Keratinocyte (primary cell): ENCODE results near the gene GRAMD1A. TPM values are rescaled to one million over a fixed set of nuclear protein-coding genes. Genes with fewer than 3 reads are reported as not detected.
"Not testable (repeated sequence)": the region's sequence is repeated elsewhere in the genome, so short reads cannot be mapped to it uniquely, and the experiment has no call there.

Experiments used
- DNase-seq: peaks from one replicate; pipeline ENCODE4 v3.0.0-alpha.2; 2011; ENCODE audit warnings: low read depth, missing footprints, low spot score
- FAIRE-seq: peaks from 2 replicates; lab custom pipeline; 2011; peaks lifted over from hg19 to GRCh38; lab: Jason Lieb, UNC
- H2AFZ ChIP-seq: 2 replicates; pipeline ENCODE4 v1.6.0; 2012; ENCODE audit warnings: low read length, control low read depth, inconsistent platforms; ENCODE audit not compliant: control insufficient read depth
- H3K27ac ChIP-seq: 2 replicates; pipeline ENCODE4 v1.5.1; 2011; ENCODE audit warnings: low read length; ENCODE audit not compliant: control insufficient read depth, insufficient read depth
- H3K27me3 ChIP-seq: 3 replicates; pipeline ENCODE4 v1.6.0; 2011; ENCODE audit warnings: low read length; ENCODE audit not compliant: control insufficient read depth, insufficient read depth; ENCODE audit errors: extremely low read depth
- H3K36me3 ChIP-seq, 2 experiments: 2 replicates in 1 of 2; 3 replicates in 1 of 2; pipeline ENCODE4 v1.5.1; 2011; ENCODE audit warnings: low read length in 2 of 2, mild to moderate bottlenecking in 1 of 2; ENCODE audit not compliant: control insufficient read depth in 2 of 2, insufficient read depth in 2 of 2; ENCODE audit errors: extremely low read depth in 1 of 2
- H3K4me1 ChIP-seq: 3 replicates; pipeline ENCODE4 v1.5.1; 2011; ENCODE audit warnings: low read length; ENCODE audit not compliant: control insufficient read depth, insufficient read depth; ENCODE audit errors: extremely low read depth
- H3K4me2 ChIP-seq: 3 replicates; pipeline ENCODE4 v1.6.0; 2011; ENCODE audit warnings: low read depth, low read length; ENCODE audit not compliant: control insufficient read depth, insufficient read depth; ENCODE audit errors: extremely low read depth
- H3K4me3 ChIP-seq, 3 experiments: fragments of 200-600 bp in 1 of 3; sonication (generic) in 1 of 3; 2 replicates in 2 of 3; 3 replicates in 1 of 3; pipeline ENCODE4 v1.5.1; 2011 to 2016; ENCODE audit warnings: low read length in 3 of 3, mild to moderate bottlenecking in 3 of 3, control low read depth in 2 of 3, inconsistent platforms in 1 of 3, low read depth in 1 of 3, mixed read lengths in 1 of 3, mixed run types in 1 of 3, moderate library complexity in 1 of 3; ENCODE audit not compliant: control insufficient read depth in 2 of 3, insufficient read depth in 2 of 3; ENCODE audit errors: extremely low read depth in 1 of 3
- H3K79me2 ChIP-seq: 2 replicates; pipeline ENCODE4 v1.6.0; 2012; ENCODE audit warnings: low read length; ENCODE audit not compliant: control insufficient read depth, insufficient read depth
- H3K9ac ChIP-seq: 3 replicates; pipeline ENCODE4 v1.6.0; 2011; ENCODE audit warnings: low read length; ENCODE audit not compliant: control insufficient read depth, insufficient read depth; ENCODE audit errors: extremely low read depth
- H3K9me1 ChIP-seq: 3 replicates; pipeline ENCODE4 v1.6.0; 2011; ENCODE audit warnings: low read length; ENCODE audit not compliant: control insufficient read depth, insufficient read depth; ENCODE audit errors: extremely low read depth
- H3K9me3 ChIP-seq: 2 replicates; pipeline ENCODE4 v1.5.1; 2012; ENCODE audit warnings: low read depth, low read length; ENCODE audit not compliant: control insufficient read depth
- H4K20me1 ChIP-seq: 3 replicates; pipeline ENCODE4 v1.6.0; 2011; ENCODE audit warnings: low read length; ENCODE audit not compliant: control insufficient read depth, insufficient read depth; ENCODE audit errors: extremely low read depth
- EZH2 ChIP-seq: IDR thresholded peaks from one replicate; pipeline ENCODE4 v1.6.1; 2012; ENCODE audit warnings: inconsistent platforms, mild to moderate bottlenecking, low read length, moderate library complexity
- dilution Hi-C: fragments of 300-500 bp; cut with MboI; formaldehyde crosslinking; loops from one replicate; pipeline ENCODE4 v1.7.0; 2020; ENCODE audit warnings: low sequenced_read_pairs; ENCODE audit not compliant: extremely low pct_ligation_motif_present
- polyA plus RNA-seq, 5 experiments: library from polyadenylated mRNA; depleted of rRNA in 3 of 5; stranded (reverse) in 3 of 5; stranded (forward) in 1 of 5; unstranded in 1 of 5; fragments of >200 nt; gene quantifications; 1 replicate in 1 of 5; 2 replicates in 3 of 5; 3 replicates in 1 of 5; pipeline versions ENCODE4 v1.2.1 to v1.2.3, GENCODE V29; 2011 to 2012; ENCODE audit warnings: missing spikeins in 2 of 5, low read depth in 1 of 5, low replicate concordance in 1 of 5
- TF ChIP-seq, protein P1 (sequence below), 3 experiments: IDR thresholded peaks in 1 of 3; conservative IDR thresholded peaks in 1 of 3; optimal IDR thresholded peaks in 1 of 3; 2 replicates in 2 of 3; 3 replicates in 1 of 3; pipeline versions ENCODE3 to v1.5.1; 2011; ENCODE audit warnings: low read length in 3 of 3, mild to moderate bottlenecking in 3 of 3, moderate library complexity in 2 of 3, control low read depth in 1 of 3, inconsistent platforms in 1 of 3; ENCODE audit not compliant: insufficient read depth in 2 of 3; ENCODE audit errors: extremely low read depth in 1 of 3

Gene GRAMD1A
- polyA plus RNA-seq, 1 donor (not counting 4 experiments of a cell fraction or from before 2014, with no cell fraction given), result 24.6 TPM

DNA sequence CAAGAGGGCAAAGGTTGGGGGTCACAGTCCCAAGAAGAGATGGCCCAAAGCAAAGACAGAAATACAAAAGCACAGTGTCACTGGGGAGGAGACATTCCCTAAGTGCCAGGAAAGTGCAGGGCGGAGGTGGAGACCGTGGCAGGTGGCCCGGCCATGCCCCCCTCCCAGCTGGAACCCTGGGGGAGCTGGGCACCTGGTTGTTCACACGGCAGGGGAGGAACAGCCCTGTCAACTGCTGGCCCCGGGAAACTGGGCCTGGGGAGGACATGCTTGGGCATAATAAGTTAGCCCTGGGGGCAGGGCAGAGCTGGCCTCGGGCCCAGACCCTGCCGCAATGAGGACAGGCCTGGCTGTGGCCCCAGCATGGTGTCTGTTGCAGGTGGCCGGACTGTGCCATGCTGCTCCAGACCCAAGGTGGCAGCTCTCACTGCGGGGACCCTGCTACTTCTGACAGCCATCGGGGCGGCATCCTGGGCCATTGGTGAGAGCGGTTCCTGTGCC lies 48.8 kb downstream of the GRAMD1A start:
- no peak for TF ChIP-seq EZH2
- TF ChIP-seq, protein P1, sequence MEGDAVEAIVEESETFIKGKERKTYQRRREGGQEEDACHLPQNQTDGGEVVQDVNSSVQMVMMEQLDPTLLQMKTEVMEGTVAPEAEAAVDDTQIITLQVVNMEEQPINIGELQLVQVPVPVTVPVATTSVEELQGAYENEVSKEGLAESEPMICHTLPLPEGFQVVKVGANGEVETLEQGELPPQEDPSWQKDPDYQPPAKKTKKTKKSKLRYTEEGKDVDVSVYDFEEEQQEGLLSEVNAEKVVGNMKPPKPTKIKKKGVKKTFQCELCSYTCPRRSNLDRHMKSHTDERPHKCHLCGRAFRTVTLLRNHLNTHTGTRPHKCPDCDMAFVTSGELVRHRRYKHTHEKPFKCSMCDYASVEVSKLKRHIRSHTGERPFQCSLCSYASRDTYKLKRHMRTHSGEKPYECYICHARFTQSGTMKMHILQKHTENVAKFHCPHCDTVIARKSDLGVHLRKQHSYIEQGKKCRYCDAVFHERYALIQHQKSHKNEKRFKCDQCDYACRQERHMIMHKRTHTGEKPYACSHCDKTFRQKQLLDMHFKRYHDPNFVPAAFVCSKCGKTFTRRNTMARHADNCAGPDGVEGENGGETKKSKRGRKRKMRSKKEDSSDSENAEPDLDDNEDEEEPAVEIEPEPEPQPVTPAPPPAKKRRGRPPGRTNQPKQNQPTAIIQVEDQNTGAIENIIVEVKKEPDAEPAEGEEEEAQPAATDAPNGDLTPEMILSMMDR (optimal IDR thresholded peaks at IDR 0.05 in 1 of 3, IDR thresholded peaks at IDR 0.05 in 1 of 3, conservative IDR thresholded peaks at IDR 0.05 in 1 of 3; ENCODE audit: extremely low read depth in 1 of 3, insufficient read depth in 2 of 3, low read length in 3 of 3), result no peak
- Histone ChIP-seq H3K27ac (no peak overlapping the region), H3K27me3 (no peaks in the 10 kb centered on the region), H3K79me2 (no peaks in the 10 kb centered on the region), H3K36me3 (no peaks in the 10 kb centered on the region), H3K4me1 (no peaks in the 10 kb centered on the region), H3K4me2 (no peak overlapping the region), H3K9ac (no peak overlapping the region), H3K9me3 (no peaks in the 10 kb centered on the region), H4K20me1 (no peaks in the 10 kb centered on the region), H2AFZ (no peak overlapping the region), H3K9me1 (no peaks in the 10 kb centered on the region), H3K4me3 (no peak overlapping the region)
- FAIRE-seq, result no peak
- dilution Hi-C loops, result no loop called here
- DNase-seq, result no peak

DNA sequence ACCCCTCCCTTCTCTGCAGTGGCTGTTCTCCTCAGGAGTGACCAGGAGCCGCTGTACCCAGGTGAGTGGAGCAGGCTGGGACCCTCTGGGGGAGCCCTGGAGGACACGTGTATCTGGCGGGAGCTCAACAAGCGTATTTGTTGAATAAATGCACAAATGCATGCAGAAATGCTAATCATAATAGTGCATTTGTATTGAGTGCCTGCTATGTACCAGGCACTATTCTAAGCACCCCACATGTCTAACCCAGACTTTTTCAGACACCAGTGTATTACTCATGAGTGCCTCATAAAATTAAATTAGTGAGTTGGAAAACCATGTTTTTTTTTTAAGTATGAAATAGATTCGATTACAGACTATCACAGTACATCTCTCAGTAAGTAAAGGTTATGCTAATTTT lies 49.3 kb downstream of the GRAMD1A start:
- H3K9ac ChIP-seq, result no peak overlapping the region
- DNase-seq (no peak), FAIRE-seq (no peak)
- H3K4me2 ChIP-seq, result no peak overlapping the region
- no peaks in the 10 kb centered on the region for H3K9me3 ChIP-seq
- H3K4me1 ChIP-seq, result no peaks in the 10 kb centered on the region
- no peaks in the 10 kb centered on the region for H3K9me1 ChIP-seq
- H2AFZ ChIP-seq, result no peak overlapping the region
- no peaks in the 10 kb centered on the region for H3K27me3 ChIP-seq
- dilution Hi-C loops, result no loop called here
- no peaks in the 10 kb centered on the region for H4K20me1 ChIP-seq
- H3K27ac ChIP-seq, result no peak overlapping the region
- TF ChIP-seq, protein P1 (optimal IDR thresholded peaks at IDR 0.05 in 1 of 3, IDR thresholded peaks at IDR 0.05 in 1 of 3, conservative IDR thresholded peaks at IDR 0.05 in 1 of 3; ENCODE audit: extremely low read depth in 1 of 3, insufficient read depth in 2 of 3, low read length in 3 of 3), result no peak
- no peak for TF ChIP-seq EZH2
- no peak overlapping the region for H3K4me3 ChIP-seq
- H3K36me3 ChIP-seq, result no peaks in the 10 kb centered on the region
- no peaks in the 10 kb centered on the region for H3K79me2 ChIP-seq

DNA sequence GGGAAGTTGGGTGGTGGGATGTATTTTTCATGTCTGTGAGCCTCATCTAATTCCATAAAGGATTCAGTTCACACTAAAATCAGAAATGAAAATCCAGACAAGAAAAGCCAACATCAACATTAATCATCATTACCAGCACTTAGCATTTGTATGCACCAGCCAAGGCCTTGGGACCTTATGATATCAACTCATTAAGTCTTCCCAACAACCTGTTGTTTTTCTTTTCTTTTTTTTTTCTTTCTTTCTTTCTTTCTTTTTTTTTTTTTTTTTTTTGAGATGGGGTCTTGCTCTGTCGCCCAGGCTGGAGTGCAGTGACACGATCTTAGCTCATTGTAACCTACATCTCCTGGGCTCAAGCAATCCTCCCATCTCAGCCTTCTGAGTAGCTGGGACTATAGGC lies 50.5 kb downstream of the GRAMD1A start:
- H3K9me1 ChIP-seq, H3K9me3 ChIP-seq, dilution Hi-C loops, H3K4me3 ChIP-seq, H3K9ac ChIP-seq, H3K27me3 ChIP-seq, H3K79me2 ChIP-seq, H3K4me1 ChIP-seq, H3K36me3 ChIP-seq, H3K4me2 ChIP-seq, H3K27ac ChIP-seq, H4K20me1 ChIP-seq, FAIRE-seq, H2AFZ ChIP-seq, DNase-seq: not testable (repeated sequence)

DNA sequence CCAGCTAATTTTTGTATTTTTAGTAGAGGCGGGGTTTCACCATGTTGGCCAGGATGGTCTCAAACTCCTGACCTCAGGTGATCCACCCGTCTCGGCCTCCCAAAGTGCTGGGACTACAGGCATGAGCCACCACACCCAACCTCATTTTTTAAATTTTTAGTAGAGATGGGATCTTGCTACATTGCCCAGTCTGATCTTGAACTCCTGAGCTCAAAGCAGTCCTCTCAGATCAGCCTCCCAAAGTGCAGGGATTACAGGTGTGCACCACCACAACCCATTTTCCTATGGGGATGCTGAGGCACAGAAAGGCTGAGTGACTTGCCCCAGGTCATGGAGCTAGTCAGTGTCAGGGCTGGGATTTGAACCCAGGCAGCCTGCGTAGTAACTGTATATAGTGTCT lies 51.1 kb downstream of the GRAMD1A start:
- FAIRE-seq, H3K27ac ChIP-seq, H3K4me3 ChIP-seq, dilution Hi-C loops, H3K9ac ChIP-seq, DNase-seq, H3K27me3 ChIP-seq, H3K36me3 ChIP-seq, H3K4me1 ChIP-seq, H3K79me2 ChIP-seq, H2AFZ ChIP-seq, H3K9me1 ChIP-seq, H3K4me2 ChIP-seq, H4K20me1 ChIP-seq, H3K9me3 ChIP-seq: not testable (repeated sequence)
